ENCODE data around the gene HIP1R. TPM values are rescaled to one million over a fixed set of nuclear protein-coding genes. Genes with fewer than 3 reads are reported as not detected.
A peak's percentile ranks its signal among the peaks of the same experiment; 100 is the strongest.

Gene HIP1R
- total RNA-seq, 1 experiment from 2014 or later: 36.7 TPM

DNA sequence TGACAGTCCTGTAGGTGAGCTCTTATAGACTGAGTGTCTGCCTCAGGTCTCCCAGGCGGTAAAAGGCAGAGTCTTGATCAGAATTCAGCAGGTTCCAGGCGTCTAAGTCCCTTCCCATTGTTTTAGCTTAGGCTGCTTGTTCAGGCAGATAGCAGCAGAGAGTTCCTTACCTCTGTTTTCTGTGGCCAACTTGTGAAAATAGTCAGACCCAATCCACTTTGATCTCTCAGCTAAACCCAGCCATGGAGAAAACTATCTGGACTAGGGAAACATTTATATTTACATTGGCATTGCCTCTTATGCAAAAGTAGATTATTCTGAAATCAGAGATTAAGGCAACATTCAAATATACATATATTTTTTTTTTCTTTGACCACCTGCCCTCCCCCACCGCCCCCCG lies 39.5 kb upstream of the HIP1R start:
- intact Hi-C loops (cut with micrococcal nuclease; ENCODE audit: unreplicated experiment): loop anchor here (10.0 kb wide), 1 partner anchor 159 kb away; no protein-coding TSS in a partner anchor
- no peaks in the 10 kb centered on the region for H3K27me3 ChIP-seq (ENCODE audit: control insufficient read depth, insufficient read depth, low read length)
- POLR2A ChIA-PET: interaction anchor here (0.5 to 1.0 kb wide), 2 partner anchors 58 to 107 kb away, joined by 4 to 17 read pairs; no protein-coding TSS in a partner anchor
- BruUV-seq (replicated peaks): no TSS peak
- H3K36me3 ChIP-seq (ENCODE audit: control insufficient read depth, insufficient read depth, low read length): no peaks in the 10 kb centered on the region
- 0 out of 2 replicates have a peak, but pooled peaks have one; percentile 32 for ATAC-seq
- CTCF ChIA-PET: no interaction called here
- no peak for DNase-seq (ENCODE audit: low read depth, low spot score)
- H3K4me1 ChIP-seq (ENCODE audit: control insufficient read depth, insufficient read depth, low read length): no peaks in the 10 kb centered on the region
- in situ Hi-C loops (cut with HindIII; ENCODE audit: low pct_unique_long_range_greater_than_20kb, low sequenced_read_pairs): no loop called here
- H3K27ac ChIP-seq (ENCODE audit: low read length): no peak overlapping the region
- no peak overlapping the region for H3K4me3 ChIP-seq (ENCODE audit: low read depth in 2 of 2, low read length in 2 of 2)
- H3K9me3 ChIP-seq (ENCODE audit: control insufficient read depth, insufficient read depth, low read depth, low read length): no peaks in the 10 kb centered on the region
- TF ChIP-seq SIN3A (IDR thresholded peaks at IDR 0.05; ENCODE audit: borderline replicate concordance, insufficient read depth, low read depth, low read length) (no peak), TCF7L2 (IDR thresholded peaks at IDR 0.05; ENCODE audit: low read depth, low read length) (no peak), POLR2AphosphoS5 (IDR thresholded peaks at IDR 0.05; ENCODE audit: low read depth, low read length) (no peak)
- TF ChIP-seq, protein P1, sequence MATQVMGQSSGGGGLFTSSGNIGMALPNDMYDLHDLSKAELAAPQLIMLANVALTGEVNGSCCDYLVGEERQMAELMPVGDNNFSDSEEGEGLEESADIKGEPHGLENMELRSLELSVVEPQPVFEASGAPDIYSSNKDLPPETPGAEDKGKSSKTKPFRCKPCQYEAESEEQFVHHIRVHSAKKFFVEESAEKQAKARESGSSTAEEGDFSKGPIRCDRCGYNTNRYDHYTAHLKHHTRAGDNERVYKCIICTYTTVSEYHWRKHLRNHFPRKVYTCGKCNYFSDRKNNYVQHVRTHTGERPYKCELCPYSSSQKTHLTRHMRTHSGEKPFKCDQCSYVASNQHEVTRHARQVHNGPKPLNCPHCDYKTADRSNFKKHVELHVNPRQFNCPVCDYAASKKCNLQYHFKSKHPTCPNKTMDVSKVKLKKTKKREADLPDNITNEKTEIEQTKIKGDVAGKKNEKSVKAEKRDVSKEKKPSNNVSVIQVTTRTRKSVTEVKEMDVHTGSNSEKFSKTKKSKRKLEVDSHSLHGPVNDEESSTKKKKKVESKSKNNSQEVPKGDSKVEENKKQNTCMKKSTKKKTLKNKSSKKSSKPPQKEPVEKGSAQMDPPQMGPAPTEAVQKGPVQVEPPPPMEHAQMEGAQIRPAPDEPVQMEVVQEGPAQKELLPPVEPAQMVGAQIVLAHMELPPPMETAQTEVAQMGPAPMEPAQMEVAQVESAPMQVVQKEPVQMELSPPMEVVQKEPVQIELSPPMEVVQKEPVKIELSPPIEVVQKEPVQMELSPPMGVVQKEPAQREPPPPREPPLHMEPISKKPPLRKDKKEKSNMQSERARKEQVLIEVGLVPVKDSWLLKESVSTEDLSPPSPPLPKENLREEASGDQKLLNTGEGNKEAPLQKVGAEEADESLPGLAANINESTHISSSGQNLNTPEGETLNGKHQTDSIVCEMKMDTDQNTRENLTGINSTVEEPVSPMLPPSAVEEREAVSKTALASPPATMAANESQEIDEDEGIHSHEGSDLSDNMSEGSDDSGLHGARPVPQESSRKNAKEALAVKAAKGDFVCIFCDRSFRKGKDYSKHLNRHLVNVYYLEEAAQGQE (IDR thresholded peaks at IDR 0.05; ENCODE audit: insufficient read depth in 1 of 2, low read depth in 2 of 2, low read length in 1 of 2): no peak
- TF ChIP-seq, protein P2, sequence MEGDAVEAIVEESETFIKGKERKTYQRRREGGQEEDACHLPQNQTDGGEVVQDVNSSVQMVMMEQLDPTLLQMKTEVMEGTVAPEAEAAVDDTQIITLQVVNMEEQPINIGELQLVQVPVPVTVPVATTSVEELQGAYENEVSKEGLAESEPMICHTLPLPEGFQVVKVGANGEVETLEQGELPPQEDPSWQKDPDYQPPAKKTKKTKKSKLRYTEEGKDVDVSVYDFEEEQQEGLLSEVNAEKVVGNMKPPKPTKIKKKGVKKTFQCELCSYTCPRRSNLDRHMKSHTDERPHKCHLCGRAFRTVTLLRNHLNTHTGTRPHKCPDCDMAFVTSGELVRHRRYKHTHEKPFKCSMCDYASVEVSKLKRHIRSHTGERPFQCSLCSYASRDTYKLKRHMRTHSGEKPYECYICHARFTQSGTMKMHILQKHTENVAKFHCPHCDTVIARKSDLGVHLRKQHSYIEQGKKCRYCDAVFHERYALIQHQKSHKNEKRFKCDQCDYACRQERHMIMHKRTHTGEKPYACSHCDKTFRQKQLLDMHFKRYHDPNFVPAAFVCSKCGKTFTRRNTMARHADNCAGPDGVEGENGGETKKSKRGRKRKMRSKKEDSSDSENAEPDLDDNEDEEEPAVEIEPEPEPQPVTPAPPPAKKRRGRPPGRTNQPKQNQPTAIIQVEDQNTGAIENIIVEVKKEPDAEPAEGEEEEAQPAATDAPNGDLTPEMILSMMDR (IDR thresholded peaks at IDR 0.05): no peak

DNA sequence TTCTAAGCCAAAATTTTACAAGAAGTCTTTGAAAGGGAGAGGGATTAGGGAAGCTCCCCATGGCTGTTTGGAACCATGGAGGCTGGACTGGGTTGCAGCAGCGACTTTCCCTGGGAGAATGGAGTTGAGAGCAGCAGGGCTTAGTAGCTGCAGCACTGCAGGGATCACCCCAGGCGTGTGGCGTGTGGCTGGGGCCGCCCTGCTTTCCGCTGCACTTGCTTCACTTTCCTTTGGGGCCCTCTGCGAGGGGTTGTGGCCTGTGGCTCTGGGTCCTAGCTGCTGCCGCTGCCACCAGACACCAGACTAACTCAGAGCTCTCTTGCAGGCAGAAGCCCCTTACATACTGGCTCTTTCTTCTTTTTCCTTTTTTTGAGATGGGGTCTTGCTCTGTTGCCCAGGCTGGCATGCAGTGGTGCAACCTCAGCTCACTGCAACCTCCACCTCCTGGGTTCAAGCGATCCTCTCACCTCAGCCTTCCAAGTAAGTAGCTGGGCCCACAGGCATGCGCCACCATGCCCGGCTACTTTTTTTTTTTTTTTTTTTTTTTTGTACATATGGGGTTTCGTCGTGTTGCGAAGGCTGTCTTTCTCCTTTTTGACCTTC lies 35.5 kb upstream of the HIP1R start:
- no TSS peak for BruUV-seq (replicated peaks)
- no peaks in the 10 kb centered on the region for H3K36me3 ChIP-seq (ENCODE audit: control insufficient read depth, insufficient read depth, low read length)
- H3K27ac ChIP-seq (ENCODE audit: low read length): no peak overlapping the region
- no peak overlapping the region for H3K4me3 ChIP-seq (ENCODE audit: low read depth in 2 of 2, low read length in 2 of 2)
- POLR2A ChIA-PET: no interaction called here
- no peaks in the 10 kb centered on the region for H3K4me1 ChIP-seq (ENCODE audit: control insufficient read depth, insufficient read depth, low read length)
- DNase-seq (ENCODE audit: low read depth, low spot score): no peak
- no peak for ATAC-seq
- TF ChIP-seq, protein P1 (IDR thresholded peaks at IDR 0.05; ENCODE audit: insufficient read depth in 1 of 2, low read depth in 2 of 2, low read length in 1 of 2): no peak
- TF ChIP-seq SIN3A (IDR thresholded peaks at IDR 0.05; ENCODE audit: borderline replicate concordance, insufficient read depth, low read depth, low read length) (no peak), POLR2AphosphoS5 (IDR thresholded peaks at IDR 0.05; ENCODE audit: low read depth, low read length) (no peak), TCF7L2 (IDR thresholded peaks at IDR 0.05; ENCODE audit: low read depth, low read length) (no peak)
- TF ChIP-seq, protein P2 (IDR thresholded peaks at IDR 0.05): no peak
- H3K27me3 ChIP-seq (ENCODE audit: control insufficient read depth, insufficient read depth, low read length): no peaks in the 10 kb centered on the region
- in situ Hi-C loops (cut with HindIII; ENCODE audit: low pct_unique_long_range_greater_than_20kb, low sequenced_read_pairs) (no loop called here), intact Hi-C loops (cut with micrococcal nuclease; ENCODE audit: unreplicated experiment) (loop anchor here (10.0 kb wide), 1 partner anchor 155 kb away; no protein-coding TSS in a partner anchor)
- H3K9me3 ChIP-seq (ENCODE audit: control insufficient read depth, insufficient read depth, low read depth, low read length): no peaks in the 10 kb centered on the region
- CTCF ChIA-PET: interaction anchor here (0.6 kb wide), 1 partner anchor 149 kb away, joined by 4 read pairs; no protein-coding TSS in a partner anchor
